Tibial nerve (tissue), 3 donors: ENCODE measurements around the gene LKAAEAR1.

Experiments
- CTCF ChIP-seq, 5 experiments: fragments of 200-600 bp in 3 of 5; fragments of 450-650 bp in 2 of 5; sonication (generic) in 3 of 5; IDR thresholded peaks; one replicate each; pipeline ENCODE4 v1.5.1; 2016 to 2019; ENCODE audit warnings: antibody characterized with exemption in 5 of 5, mild to moderate bottlenecking in 3 of 5, moderate library complexity in 2 of 5
- POLR2A ChIP-seq, 2 donors: fragments of 450-650 bp; IDR thresholded peaks; one replicate each; pipeline ENCODE4 v1.6.1; 2017; ENCODE audit warnings: antibody characterized with exemption in 2 of 2, mild to moderate bottlenecking in 2 of 2, moderate library complexity in 2 of 2

GRCh38 chr20:64047968-64048401 lies 36.2 kb downstream of the LKAAEAR1 start:
- TF ChIP-seq POLR2A (IDR thresholded peaks at IDR 0.05) (no peak), CTCF (IDR thresholded peaks at IDR 0.05) (no peak)
